H1 (cell line): ENCODE measurements around the gene FUT4. TPM values are rescaled to one million over a fixed set of nuclear protein-coding genes. Genes with fewer than 3 reads are reported as not detected.

Experiments
- CTCF ChIA-PET: fragments of 300-600 bp; sonication (Branson Sonifier 250); formaldehyde crosslinking; loops from one replicate; lab custom pipeline; 2021; ENCODE audit not compliant: partially characterized antibody; lab: Charles Lee
- POLR2A ChIA-PET: fragments of 300-600 bp; sonication (Branson Sonifier 250); formaldehyde crosslinking; loops from one replicate; lab custom pipeline; 2021; ENCODE audit warnings: inconsistent platforms; ENCODE audit not compliant: partially characterized antibody; lab: Charles Lee
- DNase-seq, 2 experiments: peaks; one replicate each; pipeline versions ENCODE4 v3.0.0 to v3.0.0-alpha.2; 2010 to 2022; ENCODE audit warnings: low spot score in 2 of 2, low read depth in 1 of 2, mixed read lengths in 1 of 2
- FAIRE-seq: peaks from 2 replicates; lab custom pipeline; 2011; peaks lifted over from hg19 to GRCh38; lab: Jason Lieb, UNC
- H2AFZ ChIP-seq: 2 replicates; pipeline ENCODE4 v1.8.1; 2012; ENCODE audit warnings: low read length, inconsistent platforms
- H2AK5ac ChIP-seq: 2 replicates; pipeline ENCODE4 v1.6.1; 2013; ENCODE audit warnings: low read depth, low read length
- H2BK120ac ChIP-seq: replicated peaks from 2 replicates; pipeline ENCODE3; 2013; ENCODE audit warnings: low read depth, low read length, inconsistent platforms
- H2BK12ac ChIP-seq: 2 replicates; pipeline ENCODE4 v1.6.1; 2013; ENCODE audit warnings: low read depth, low read length
- H2BK15ac ChIP-seq: 2 replicates; pipeline ENCODE4 v1.6.1; 2013; ENCODE audit warnings: low read length
- H2BK20ac ChIP-seq: 2 replicates; pipeline ENCODE4 v1.6.1; 2013; ENCODE audit warnings: low read length
- H2BK5ac ChIP-seq: 2 replicates; pipeline ENCODE4 v1.6.1; 2013; ENCODE audit warnings: low read depth, low read length
- H3K14ac ChIP-seq: 2 replicates; pipeline ENCODE4 v1.6.1; 2013; ENCODE audit warnings: inconsistent platforms; ENCODE audit not compliant: insufficient read length
- H3K18ac ChIP-seq: 2 replicates; pipeline ENCODE4 v1.6.1; 2013; ENCODE audit warnings: low read length; ENCODE audit errors: extremely low read depth
- H3K23ac ChIP-seq: 2 replicates; pipeline ENCODE4 v1.6.1; 2013; ENCODE audit warnings: inconsistent platforms; ENCODE audit not compliant: insufficient read length
- H3K23me2 ChIP-seq: 2 replicates; pipeline ENCODE4 v1.6.1; 2013; ENCODE audit warnings: low read depth, low read length
- H3K27ac ChIP-seq: 2 replicates; pipeline ENCODE4 v1.6.1; 2011; ENCODE audit warnings: low read depth, low read length, inconsistent platforms
- H3K27me3 ChIP-seq, 4 experiments: replicated peaks in 1 of 4; 1 replicate in 1 of 4; 2 replicates in 3 of 4; pipeline versions ENCODE4 v1.6.1 to v1.8.1; 2011 to 2013; ENCODE audit warnings: low read length in 3 of 4, mild to moderate bottlenecking in 3 of 4, inconsistent platforms in 2 of 4, mixed read lengths in 2 of 4, moderate library complexity in 1 of 4; ENCODE audit not compliant: control insufficient read depth in 3 of 4, insufficient read depth in 3 of 4; ENCODE audit errors: extremely low read depth in 1 of 4
- H3K36me3 ChIP-seq, 4 experiments: 2 replicates each; pipeline versions ENCODE4 v1.6.1 to v1.8.1; 2011 to 2013; ENCODE audit warnings: mild to moderate bottlenecking in 4 of 4, low read length in 3 of 4, moderate library complexity in 2 of 4, control low read depth in 1 of 4, inconsistent platforms in 1 of 4; ENCODE audit not compliant: insufficient read depth in 4 of 4, control insufficient read depth in 2 of 4
- H3K4ac ChIP-seq: replicated peaks from 2 replicates; pipeline ENCODE3; 2013; ENCODE audit warnings: low read length, low read depth, mixed read lengths, inconsistent platforms; ENCODE audit not compliant: insufficient read length
- H3K4me1 ChIP-seq, 4 experiments: replicated peaks in 1 of 4; 1 replicate in 1 of 4; 2 replicates in 3 of 4; pipeline versions ENCODE4 v1.6.1 to v1.8.1; 2011 to 2013; ENCODE audit warnings: low read length in 3 of 4, inconsistent platforms in 2 of 4, mixed read lengths in 1 of 4; ENCODE audit not compliant: insufficient read depth in 4 of 4, control insufficient read depth in 3 of 4
- H3K4me2 ChIP-seq, 2 experiments: 2 replicates each; pipeline versions ENCODE4 v1.6.1 to v1.8.1; 2011 to 2013; ENCODE audit warnings: low read depth in 2 of 2, low read length in 2 of 2, control low read depth in 1 of 2, inconsistent platforms in 1 of 2, mild to moderate bottlenecking in 1 of 2; ENCODE audit not compliant: insufficient read depth in 1 of 2
- H3K4me3 ChIP-seq, 4 experiments: fragments of 200-600, 300-600 bp in 1 of 4; sonication (generic), shearing (Covaris generic), sonication (Bioruptor Twin) in 1 of 4; 2 replicates each; pipeline versions ENCODE4 v1.5.1 to v1.8.1; 2011 to 2016; ENCODE audit warnings: low read length in 4 of 4, low read depth in 3 of 4, control low read depth in 2 of 4, inconsistent platforms in 2 of 4, mild to moderate bottlenecking in 2 of 4, mixed read lengths in 1 of 4, moderate library complexity in 1 of 4; ENCODE audit not compliant: insufficient read depth in 2 of 4; ENCODE audit errors: extremely low read depth in 1 of 4
- H3K56ac ChIP-seq: replicated peaks from 2 replicates; pipeline ENCODE3; 2013; ENCODE audit warnings: low read depth, mild to moderate bottlenecking, mixed read lengths, low read length, inconsistent platforms; ENCODE audit not compliant: insufficient read length
- H3K79me1 ChIP-seq: 2 replicates; pipeline ENCODE4 v1.6.1; 2013; ENCODE audit warnings: low read depth, low read length, control low read depth
- H3K79me2 ChIP-seq, 2 experiments: 2 replicates each; pipeline versions ENCODE4 v1.6.1 to v1.8.1; 2012 to 2013; ENCODE audit warnings: low read length in 2 of 2, mild to moderate bottlenecking in 2 of 2, inconsistent platforms in 1 of 2; ENCODE audit not compliant: insufficient read depth in 2 of 2, control insufficient read depth in 1 of 2
- H3K9ac ChIP-seq, 4 experiments: replicated peaks in 1 of 4; 1 replicate in 1 of 4; 2 replicates in 3 of 4; pipeline versions ENCODE4 v1.6.1 to v1.8.1; 2011 to 2013; ENCODE audit warnings: low read depth in 3 of 4, low read length in 3 of 4, control low read depth in 2 of 4, mild to moderate bottlenecking in 2 of 4, moderate library complexity in 2 of 4, inconsistent platforms in 1 of 4; ENCODE audit errors: extremely low read depth in 1 of 4
- H3K9me3 ChIP-seq, 2 experiments: 2 replicates each; pipeline versions ENCODE4 v1.6.1 to v1.8.1; 2012 to 2013; ENCODE audit warnings: mild to moderate bottlenecking in 2 of 2, moderate library complexity in 2 of 2, control low read depth in 1 of 2, inconsistent platforms in 1 of 2, low read depth in 1 of 2, low read length in 1 of 2, mixed read lengths in 1 of 2; ENCODE audit not compliant: insufficient read depth in 2 of 2
- H4K20me1 ChIP-seq, 2 experiments: replicated peaks in 1 of 2; 2 replicates each; pipeline versions ENCODE3 to v1.8.1; 2011 to 2013; ENCODE audit warnings: inconsistent platforms in 2 of 2, low read length in 2 of 2, mild to moderate bottlenecking in 1 of 2; ENCODE audit not compliant: insufficient read depth in 2 of 2, control insufficient read depth in 1 of 2
- H4K5ac ChIP-seq: 2 replicates; pipeline ENCODE4 v1.6.1; 2013; ENCODE audit warnings: low read length, low read depth, mixed read lengths, inconsistent platforms; ENCODE audit not compliant: insufficient read length
- H4K8ac ChIP-seq: 2 replicates; pipeline ENCODE4 v1.8.0; 2013; ENCODE audit warnings: mild to moderate bottlenecking, moderate library complexity, low read length, inconsistent platforms; ENCODE audit not compliant: insufficient read depth; ENCODE audit errors: extremely low read depth
- H4K91ac ChIP-seq: replicated peaks from 2 replicates; pipeline ENCODE3; 2013; ENCODE audit warnings: low read length, mixed read lengths, inconsistent platforms; ENCODE audit not compliant: insufficient read length
- CBX5 ChIP-seq: fragments of 300-800, 300-1000 bp; sonication (generic); IDR thresholded peaks from 2 replicates; pipeline ENCODE4 v1.7.1; 2016; ENCODE audit warnings: antibody characterized with exemption, low read length, low read depth
- CEBPB ChIP-seq: IDR thresholded peaks from 2 replicates; pipeline ENCODE4 v1.6.1; 2012; ENCODE audit warnings: low read depth, low read length
- CHD1 ChIP-seq: IDR thresholded peaks from 2 replicates; pipeline ENCODE4 v1.6.1; 2012; ENCODE audit warnings: low read depth, low read length, improper control_type of control experiment
- EGR1 ChIP-seq: IDR thresholded peaks from 2 replicates; pipeline ENCODE4 v1.6.1; 2011; ENCODE audit warnings: low read depth, low read length, borderline replicate concordance
- EP300 ChIP-seq, 2 experiments: IDR thresholded peaks; 1 replicate in 1 of 2; 2 replicates in 1 of 2; pipeline ENCODE4 v1.6.1; 2011 to 2012; ENCODE audit warnings: low read depth in 2 of 2, low read length in 2 of 2, mild to moderate bottlenecking in 2 of 2, borderline replicate concordance in 1 of 2, inconsistent platforms in 1 of 2, moderate library complexity in 1 of 2
- FOSL1 ChIP-seq: IDR thresholded peaks from 2 replicates; pipeline ENCODE4 v1.6.1; 2011; ENCODE audit warnings: mild to moderate bottlenecking, low read depth, low read length, moderate library complexity; ENCODE audit not compliant: insufficient read depth
- KDM5A ChIP-seq: fragments of 200-600 bp; IDR thresholded peaks from 2 replicates; pipeline ENCODE4 v1.7.1; 2012; ENCODE audit warnings: mild to moderate bottlenecking, low read length, inconsistent platforms, mixed read lengths
- RBBP5 ChIP-seq: IDR thresholded peaks from 2 replicates; pipeline ENCODE4 v1.7.1; 2012; ENCODE audit warnings: low read depth, mild to moderate bottlenecking, inconsistent platforms, low read length, moderate library complexity, borderline replicate concordance
- RXRA ChIP-seq: IDR thresholded peaks from 2 replicates; pipeline ENCODE4 v1.6.1; 2011; ENCODE audit warnings: low read depth, mild to moderate bottlenecking, low read length, moderate library complexity; ENCODE audit not compliant: insufficient read depth
- SIX5 ChIP-seq: IDR thresholded peaks from 2 replicates; pipeline ENCODE4 v1.6.1; 2011; ENCODE audit warnings: mild to moderate bottlenecking, low read depth, low read length
- TBP ChIP-seq: IDR thresholded peaks from 2 replicates; pipeline ENCODE4 v1.6.1; 2011; ENCODE audit warnings: low read depth, low read length, improper control_type of control experiment
- WGBS, 2 experiments: shearing (Covaris generic) in 1 of 2; methylation state at CpG; one replicate each; pipeline versions ENCODE4 v1.1.6 to v1.1.7; 2013 to 2015; ENCODE audit warnings: low lambda C conversion rate in 2 of 2, mixed read lengths in 2 of 2, inconsistent platforms in 1 of 2, low coverage in 1 of 2, missing lambda C conversion rate in 1 of 2; ENCODE audit not compliant: insufficient replicate concordance in 2 of 2, insufficient coverage in 1 of 2, insufficient read length in 1 of 2; ENCODE audit errors: extremely low coverage in 1 of 2, missing lambda C conversion rate in 1 of 2; 5-methylcytosine and 5-hydroxymethylcytosine counted together
- polyA plus RNA-seq, 7 experiments: library from polyadenylated mRNA; depleted of rRNA in 3 of 7; stranded (reverse) in 5 of 7; unstranded in 2 of 7; fragments of >200 nt in 5 of 7; fragments of 200-250 nt in 2 of 7; gene quantifications; 1 replicate in 5 of 7; 2 replicates in 1 of 7; 4 replicates in 1 of 7; pipeline versions ENCODE4 v1.2.1 to v1.2.3, GENCODE V29; 2011 to 2013; ENCODE audit warnings: missing spikeins in 2 of 7, mixed read lengths in 2 of 7
- total RNA-seq: library from RNA; stranded (reverse); fragmentation: NEBNext Ultra II Directional; extraction: Animal tissue kit (Norgen Biotek cat#: 25700); gene quantifications from 2 replicates; pipeline ENCODE4 v1.2.1, GENCODE V29; 2021

FUT4 gene
- total and polyA plus RNA-seq, 2 of the 8 experiments (the other 6 are each of a cell fraction or from before 2014, with no cell fraction given) = 2.6 to 8.0 TPM

GRCh38 chr11:94557992-94558391 lies 14.3 kb downstream of the FUT4 start:
- WGBS, 2 experiments = 83% methylated on average over 1 of the region's 1 CpG; no CpG with 5 or more reads in 1 of the 2 experiments
- Histone ChIP-seq H3K23ac (no peak overlapping the region), H4K5ac (no peak overlapping the region), H4K20me1 (no peaks in the 10 kb centered on the region), H2BK12ac (no peak overlapping the region), H3K79me2 (no peaks in the 10 kb centered on the region), H2AFZ (no peak overlapping the region), H3K4ac (no peak overlapping the region), H3K23me2 (no peaks in the 10 kb centered on the region), H3K18ac (no peak overlapping the region), H2BK20ac (no peak overlapping the region), H3K27me3 (no peaks in the 10 kb centered on the region; a peak in 1 of 7 replicates), H2BK5ac (no peak overlapping the region), H3K14ac (no peak overlapping the region), H2BK15ac (no peak overlapping the region), H3K4me3 (no peak overlapping the region), H3K4me1 (peaks cover 0 to 3% (median 0%) of the 10 kb centered on the region in 4 experiments; a peak in 1 of 7 replicates), H2BK120ac (no peak overlapping the region), H3K36me3 (no peaks in the 10 kb centered on the region), H3K4me2 (no peak overlapping the region), H3K27ac (no peak overlapping the region), H3K79me1 (no peaks in the 10 kb centered on the region), H2AK5ac (no peak overlapping the region), H3K9me3 (no peaks in the 10 kb centered on the region), H4K91ac (no peak overlapping the region), H3K9ac (no peak overlapping the region), H3K56ac (no peak overlapping the region), H4K8ac (no peak overlapping the region)
- ChIA-PET POLR2A (no interaction called here), CTCF (interaction anchor here (1.3 kb wide), 2 partner anchors 39 to 44 kb away, joined by 3 read pairs; no protein-coding TSS in a partner anchor)
- FAIRE-seq = no peak
- no peak for DNase-seq
- no peak for TF ChIP-seq FOSL1
- no peak for TF ChIP-seq EP300 (IDR thresholded peaks at IDR 0.05; ENCODE audit: borderline replicate concordance in 1 of 2, low read depth in 2 of 2, low read length in 2 of 2)
- no peak for TF ChIP-seq KDM5A
- TF ChIP-seq TBP = no peak
- TF ChIP-seq SIX5 = no peak
- no peak for TF ChIP-seq RBBP5
- TF ChIP-seq CBX5 = no peak
- TF ChIP-seq EGR1 = no peak
- TF ChIP-seq CEBPB = no peak
- no peak for TF ChIP-seq CHD1
- no peak for TF ChIP-seq RXRA
